ENCODE measurements around the gene ZNF782.

ZNF782 gene

GRCh38 chr9:96875461-96876142 lies 21.3 kb upstream of the ZNF782 start:
- H3F3A ChIP-seq (ENCODE audit: control insufficient read depth, insufficient read depth): peaks cover 16% of the 10 kb centered on the region
- no peaks in the 10 kb centered on the region for H3K79me2 ChIP-seq (ENCODE audit: control insufficient read depth, low read length)
- H3K9me2 ChIP-seq (replicated peaks; ENCODE audit: control insufficient read depth, low read length): no peaks in the 10 kb centered on the region
- no peak for TF ChIP-seq EZH2phosphoT487 (IDR thresholded peaks at IDR 0.05; ENCODE audit: borderline replicate concordance, low read length)
- TF ChIP-seq, protein P1, sequence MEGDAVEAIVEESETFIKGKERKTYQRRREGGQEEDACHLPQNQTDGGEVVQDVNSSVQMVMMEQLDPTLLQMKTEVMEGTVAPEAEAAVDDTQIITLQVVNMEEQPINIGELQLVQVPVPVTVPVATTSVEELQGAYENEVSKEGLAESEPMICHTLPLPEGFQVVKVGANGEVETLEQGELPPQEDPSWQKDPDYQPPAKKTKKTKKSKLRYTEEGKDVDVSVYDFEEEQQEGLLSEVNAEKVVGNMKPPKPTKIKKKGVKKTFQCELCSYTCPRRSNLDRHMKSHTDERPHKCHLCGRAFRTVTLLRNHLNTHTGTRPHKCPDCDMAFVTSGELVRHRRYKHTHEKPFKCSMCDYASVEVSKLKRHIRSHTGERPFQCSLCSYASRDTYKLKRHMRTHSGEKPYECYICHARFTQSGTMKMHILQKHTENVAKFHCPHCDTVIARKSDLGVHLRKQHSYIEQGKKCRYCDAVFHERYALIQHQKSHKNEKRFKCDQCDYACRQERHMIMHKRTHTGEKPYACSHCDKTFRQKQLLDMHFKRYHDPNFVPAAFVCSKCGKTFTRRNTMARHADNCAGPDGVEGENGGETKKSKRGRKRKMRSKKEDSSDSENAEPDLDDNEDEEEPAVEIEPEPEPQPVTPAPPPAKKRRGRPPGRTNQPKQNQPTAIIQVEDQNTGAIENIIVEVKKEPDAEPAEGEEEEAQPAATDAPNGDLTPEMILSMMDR (IDR thresholded peaks at IDR 0.05; ENCODE audit: low read depth, low read length, poor library complexity, severe bottlenecking): peak; percentile 38
- H3K4me1 ChIP-seq (ENCODE audit: control insufficient read depth, low read length): peaks cover 45% of the 10 kb centered on the region
- H3K4me3 ChIP-seq (ENCODE audit: low read length): peak overlapping the region; percentile 85
- H3K27me3 ChIP-seq (ENCODE audit: control insufficient read depth, low read length): peaks cover 4% of the 10 kb centered on the region
- H3K36me3 ChIP-seq (ENCODE audit: control insufficient read depth, low read length): no peaks in the 10 kb centered on the region
- peak overlapping the region; percentile 23; the same call in 1 of the 2 replicates for H3K27ac ChIP-seq (ENCODE audit: low read depth, low read length)
- H3K9me3 ChIP-seq (ENCODE audit: control insufficient read depth, insufficient read depth, low read length): no peaks in the 10 kb centered on the region
- peak overlapping the region; percentile 99 for H3K4me2 ChIP-seq (ENCODE audit: low read length)
- H4K20me1 ChIP-seq (ENCODE audit: control insufficient read depth, insufficient read depth, low read depth, low read length): no peaks in the 10 kb centered on the region

DNA sequence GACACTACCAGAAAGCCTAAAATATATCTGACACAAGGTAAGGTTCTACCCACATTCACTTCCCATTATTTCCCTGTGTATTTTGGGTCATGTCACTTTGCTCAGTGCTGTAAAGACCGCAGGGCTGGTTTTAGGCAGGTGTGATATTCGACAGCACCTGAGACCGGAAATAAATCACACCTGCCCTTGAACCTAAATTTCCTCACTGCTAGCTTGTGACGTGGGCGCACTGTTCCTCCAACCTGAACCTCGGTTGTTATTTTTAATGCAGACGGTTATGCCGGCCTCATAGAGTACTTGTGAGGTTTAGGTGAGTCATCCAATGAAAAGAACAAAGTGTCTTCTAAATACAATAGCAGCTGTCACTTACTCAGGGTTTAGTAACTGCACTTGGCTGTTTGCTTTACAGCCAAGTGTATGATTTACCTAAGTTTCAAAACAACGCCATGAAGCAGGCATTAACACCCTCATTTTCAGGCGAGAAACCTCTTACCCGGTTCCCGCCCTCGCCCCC lies 20.7 kb upstream of the ZNF782 start:
- no peaks in the 10 kb centered on the region for H3K79me2 ChIP-seq (ENCODE audit: control insufficient read depth, low read length)
- H3F3A ChIP-seq (ENCODE audit: control insufficient read depth, insufficient read depth): peaks cover 16% of the 10 kb centered on the region
- no peaks in the 10 kb centered on the region for H3K9me2 ChIP-seq (replicated peaks; ENCODE audit: control insufficient read depth, low read length)
- no peak for TF ChIP-seq EZH2phosphoT487 (IDR thresholded peaks at IDR 0.05; ENCODE audit: borderline replicate concordance, low read length)
- TF ChIP-seq, protein P1 (IDR thresholded peaks at IDR 0.05; ENCODE audit: low read depth, low read length, poor library complexity, severe bottlenecking): no peak
- no peaks in the 10 kb centered on the region for H3K9me3 ChIP-seq (ENCODE audit: control insufficient read depth, insufficient read depth, low read length)
- peak overlapping the region; percentile 99 for H3K4me2 ChIP-seq (ENCODE audit: low read length)
- H3K27ac ChIP-seq (ENCODE audit: low read depth, low read length): peak overlapping the region; percentile 23; the same call in 1 of the 2 replicates
- H3K27me3 ChIP-seq (ENCODE audit: control insufficient read depth, low read length): peaks cover 4% of the 10 kb centered on the region
- no peaks in the 10 kb centered on the region for H4K20me1 ChIP-seq (ENCODE audit: control insufficient read depth, insufficient read depth, low read depth, low read length)
- peaks cover 45% of the 10 kb centered on the region for H3K4me1 ChIP-seq (ENCODE audit: control insufficient read depth, low read length)
- no peaks in the 10 kb centered on the region for H3K36me3 ChIP-seq (ENCODE audit: control insufficient read depth, low read length)
- peak overlapping the region; percentile 85 for H3K4me3 ChIP-seq (ENCODE audit: low read length)

- H3K27ac ChIP-seq (ENCODE audit: low read depth, low read length): peak overlapping the region; percentile 8; the same call in 1 of the 2 replicates
- H3F3A ChIP-seq (ENCODE audit: control insufficient read depth, insufficient read depth): peaks cover 16% of the 10 kb centered on the region
- no peaks in the 10 kb centered on the region for H3K36me3 ChIP-seq (ENCODE audit: control insufficient read depth, low read length)
- no peaks in the 10 kb centered on the region for H3K9me3 ChIP-seq (ENCODE audit: control insufficient read depth, insufficient read depth, low read length)
- H3K27me3 ChIP-seq (ENCODE audit: control insufficient read depth, low read length): no peaks in the 10 kb centered on the region; the same call in 1 of the 2 replicates
- H4K20me1 ChIP-seq (ENCODE audit: control insufficient read depth, insufficient read depth, low read depth, low read length): no peaks in the 10 kb centered on the region
- TF ChIP-seq, protein P1 (IDR thresholded peaks at IDR 0.05; ENCODE audit: low read depth, low read length, poor library complexity, severe bottlenecking): no peak
- TF ChIP-seq EZH2phosphoT487 (IDR thresholded peaks at IDR 0.05; ENCODE audit: borderline replicate concordance, low read length): no peak
- H3K4me3 ChIP-seq (ENCODE audit: low read length): peak overlapping the region; percentile 85
- H3K4me1 ChIP-seq (ENCODE audit: control insufficient read depth, low read length): peaks cover 45% of the 10 kb centered on the region
- peak overlapping the region; percentile 99 for H3K4me2 ChIP-seq (ENCODE audit: low read length)
- H3K79me2 ChIP-seq (ENCODE audit: control insufficient read depth, low read length): no peaks in the 10 kb centered on the region
- no peaks in the 10 kb centered on the region for H3K9me2 ChIP-seq (replicated peaks; ENCODE audit: control insufficient read depth, low read length)
These were observed 20.0 kb upstream of the ZNF782 start for GRCh38 chr9:96874201-96874785.
